RWPE1 (cell line): ENCODE data around the gene BCL2L13.

Experiments used
- CTCF ChIA-PET: fragments of 350-600 bp; sonication (Branson Sonifier 250); formaldehyde crosslinking; extraction: SDS; loops from one replicate; lab custom pipeline; 2021; lab: Yijun Ruan, JAX
- POLR2A ChIA-PET: fragments of 400-600 bp; formaldehyde crosslinking; extraction: SDS; loops from one replicate; lab custom pipeline; 2020; ENCODE audit warnings: antibody characterized with exemption; ENCODE audit not compliant: low non-redundant PET; lab: Yijun Ruan, JAX
- DNase-seq: peaks from one replicate; pipeline ENCODE4 v3.0.0; 2012; ENCODE audit warnings: low spot score
- H3K27ac ChIP-seq: fragments of 450-650 bp; 2 replicates; pipeline ENCODE4 v1.5.1; 2017
- TF ChIP-seq, protein P1 (sequence below): fragments of 450-650 bp; conservative IDR thresholded peaks from 2 replicates; pipeline ENCODE4 v1.5.1; 2017; ENCODE audit warnings: low read depth, mild to moderate bottlenecking

The BCL2L13 gene

DNA sequence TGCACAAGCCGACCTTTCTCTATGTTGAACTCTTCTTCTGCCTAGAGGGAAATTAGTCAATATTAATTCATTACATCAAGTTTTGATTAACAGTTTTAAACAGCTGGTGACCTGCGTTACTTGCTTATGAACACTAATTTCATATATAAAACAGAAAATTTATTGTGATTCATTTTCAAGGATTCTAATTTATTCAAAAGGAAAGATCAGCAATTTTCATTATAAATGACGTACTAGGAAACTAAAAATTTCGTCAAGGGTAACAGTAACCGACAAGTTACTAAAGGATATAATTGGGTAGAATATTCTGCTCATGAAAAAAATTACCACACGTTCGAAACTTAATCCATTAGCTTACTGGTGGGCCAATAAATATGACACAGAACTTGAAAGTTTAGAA lies 25.3 kb upstream of the BCL2L13 start:
- no peak for DNase-seq
- TF ChIP-seq, protein P1, sequence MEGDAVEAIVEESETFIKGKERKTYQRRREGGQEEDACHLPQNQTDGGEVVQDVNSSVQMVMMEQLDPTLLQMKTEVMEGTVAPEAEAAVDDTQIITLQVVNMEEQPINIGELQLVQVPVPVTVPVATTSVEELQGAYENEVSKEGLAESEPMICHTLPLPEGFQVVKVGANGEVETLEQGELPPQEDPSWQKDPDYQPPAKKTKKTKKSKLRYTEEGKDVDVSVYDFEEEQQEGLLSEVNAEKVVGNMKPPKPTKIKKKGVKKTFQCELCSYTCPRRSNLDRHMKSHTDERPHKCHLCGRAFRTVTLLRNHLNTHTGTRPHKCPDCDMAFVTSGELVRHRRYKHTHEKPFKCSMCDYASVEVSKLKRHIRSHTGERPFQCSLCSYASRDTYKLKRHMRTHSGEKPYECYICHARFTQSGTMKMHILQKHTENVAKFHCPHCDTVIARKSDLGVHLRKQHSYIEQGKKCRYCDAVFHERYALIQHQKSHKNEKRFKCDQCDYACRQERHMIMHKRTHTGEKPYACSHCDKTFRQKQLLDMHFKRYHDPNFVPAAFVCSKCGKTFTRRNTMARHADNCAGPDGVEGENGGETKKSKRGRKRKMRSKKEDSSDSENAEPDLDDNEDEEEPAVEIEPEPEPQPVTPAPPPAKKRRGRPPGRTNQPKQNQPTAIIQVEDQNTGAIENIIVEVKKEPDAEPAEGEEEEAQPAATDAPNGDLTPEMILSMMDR = no peak
- ChIA-PET CTCF (no interaction called here), POLR2A (no interaction called here)
- no peak overlapping the region for H3K27ac ChIP-seq

DNA sequence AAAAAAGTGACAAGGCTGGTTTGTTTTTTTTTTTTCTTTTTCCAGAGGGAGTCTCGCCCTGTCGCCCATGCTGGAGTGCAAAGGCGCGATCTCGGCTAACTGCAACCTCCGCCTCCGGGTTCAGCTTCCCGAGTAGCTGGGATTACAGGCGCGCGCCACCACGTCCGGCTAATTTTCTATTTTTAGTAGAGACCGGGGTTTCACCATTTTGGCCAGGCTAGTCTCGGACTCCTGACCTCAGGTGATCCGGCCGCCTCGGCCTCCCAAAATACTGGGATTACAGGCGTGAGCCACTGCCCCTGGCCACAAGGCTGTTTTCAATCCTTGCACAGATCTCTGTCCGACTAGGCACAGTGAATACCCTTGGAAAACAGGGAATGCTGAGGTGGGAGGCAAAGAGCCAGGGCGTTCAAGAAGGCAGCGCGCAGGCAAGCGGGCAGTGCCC lies 10.6 kb upstream of the BCL2L13 start:
- ChIA-PET POLR2A (no interaction called here), CTCF (no interaction called here)
- no peak for DNase-seq
- peak overlapping the region; percentile 92 for H3K27ac ChIP-seq
- TF ChIP-seq, protein P1 = no peak

DNA sequence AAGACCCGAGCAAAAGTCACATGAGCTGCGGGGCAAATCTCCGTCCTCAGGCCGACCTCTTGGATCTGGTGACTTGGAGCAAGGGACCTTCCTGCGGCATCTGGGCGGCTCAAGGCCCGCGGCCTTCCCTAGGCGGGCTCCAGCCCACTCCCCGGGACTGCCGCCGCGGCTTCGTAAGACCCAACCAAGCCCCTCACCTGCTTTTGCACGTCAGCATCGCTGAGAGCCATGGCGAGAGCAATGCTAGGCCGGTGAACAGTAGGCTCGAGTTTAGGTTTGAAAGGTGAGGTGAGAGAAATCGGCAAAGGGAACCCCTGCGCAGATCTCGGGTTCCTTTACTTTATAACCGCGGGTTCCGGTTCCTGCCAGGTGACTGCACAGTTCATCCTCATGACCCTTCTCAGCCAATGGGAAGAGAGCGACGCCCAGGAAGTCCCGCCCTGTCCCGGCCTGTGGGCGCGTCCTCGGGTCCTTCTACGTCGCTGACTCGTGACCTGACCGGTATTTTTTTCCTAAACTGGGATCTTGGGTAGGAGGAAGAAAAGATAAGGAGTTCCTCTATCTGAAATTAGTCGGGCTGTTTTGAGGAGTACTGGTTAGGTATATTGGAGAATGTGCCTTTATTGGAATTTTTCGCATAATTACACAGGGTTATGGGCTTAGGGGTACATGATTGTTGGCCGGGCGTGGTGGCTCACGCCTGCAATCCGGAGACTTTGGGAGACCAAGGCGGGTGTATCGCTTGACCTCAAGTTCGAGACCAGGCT lies 10.0 kb upstream of the BCL2L13 start, which contains the start of gene ATP6V1E1:
TSS of gene ATP6V1E1 (minus strand) at position 344 of the 767 bp plus-strand sequence. CDS start at position 230, 114 bp downstream.
- POLR2A ChIA-PET = no interaction called here
- H3K27ac ChIP-seq = peak within 1 kb of the TSS; percentile 92
- peak; percentile 96 for DNase-seq
- TF ChIP-seq, protein P1 = no peak
- CTCF ChIA-PET = no interaction called here

DNA sequence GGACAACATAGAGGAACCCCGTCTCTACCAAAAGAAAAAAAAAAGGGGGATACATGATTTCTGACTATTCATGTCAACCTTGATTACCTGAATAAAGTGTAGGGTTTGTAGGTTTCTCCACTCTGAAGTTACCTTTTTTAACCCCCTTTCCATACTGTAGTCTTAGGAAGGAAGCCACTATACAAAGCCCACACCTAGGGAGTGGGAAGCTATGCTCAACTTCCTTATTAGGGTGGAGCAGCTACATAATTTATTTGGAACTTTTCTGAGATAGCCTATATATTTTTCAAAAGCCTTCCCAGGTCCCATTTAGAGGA lies 9.4 kb upstream of the BCL2L13 start:
- peak overlapping the region; percentile 92 for H3K27ac ChIP-seq
- no peak for DNase-seq
- ChIA-PET CTCF (no interaction called here), POLR2A (no interaction called here)
- TF ChIP-seq, protein P1 = no peak

DNA sequence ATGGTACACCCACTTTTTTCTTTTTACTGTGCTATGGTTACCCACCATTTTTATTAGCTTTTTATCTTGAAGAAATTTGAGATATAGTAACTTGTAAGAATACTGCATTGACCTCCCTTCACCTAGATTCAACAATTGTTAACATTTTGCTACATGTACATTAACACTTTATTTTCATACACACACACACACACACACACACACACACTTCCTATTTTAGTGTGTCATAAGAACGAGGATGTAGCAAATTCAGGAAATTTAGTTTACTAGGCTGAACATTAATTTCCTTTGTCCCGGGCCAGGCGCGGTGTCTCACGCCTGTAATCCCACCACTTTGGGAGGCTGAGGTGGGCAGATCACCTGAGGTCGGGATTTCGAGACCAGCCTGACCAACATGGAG lies 8.9 kb upstream of the BCL2L13 start:
- ChIA-PET POLR2A (no interaction called here), CTCF (no interaction called here)
- TF ChIP-seq, protein P1 = no peak
- peak overlapping the region; percentile 52 for H3K27ac ChIP-seq
- no peak for DNase-seq

DNA sequence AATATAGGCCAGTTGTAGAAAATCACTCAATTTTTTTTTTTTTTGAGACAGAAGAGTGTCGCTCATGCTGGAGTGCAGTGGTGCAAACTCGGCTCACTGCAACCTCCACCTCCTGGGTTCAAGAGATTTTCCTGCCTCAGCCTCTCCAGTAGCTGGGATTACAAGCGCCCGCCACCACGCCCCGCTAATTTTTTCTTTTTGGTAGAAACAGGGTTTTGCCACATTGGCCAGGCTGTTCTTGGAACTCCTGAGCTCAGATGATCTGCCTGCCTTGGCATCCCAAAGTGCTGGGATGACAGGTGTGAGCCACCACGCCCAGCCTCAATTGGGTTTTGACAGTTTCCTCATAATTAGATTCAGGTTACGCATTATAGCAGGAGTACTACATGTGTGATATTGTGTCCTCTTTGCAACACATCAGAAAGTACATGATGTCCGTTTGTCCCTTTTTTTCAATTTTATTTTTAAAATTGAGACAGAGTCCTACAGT lies 7.4 kb upstream of the BCL2L13 start:
- no peak for DNase-seq
- POLR2A ChIA-PET = no interaction called here
- CTCF ChIA-PET = no interaction called here
- TF ChIP-seq, protein P1 = no peak
- peak overlapping the region; percentile 52 for H3K27ac ChIP-seq
